ENCODE measurements around the gene CACNA1E. TPM values are rescaled to one million over a fixed set of nuclear protein-coding genes. Genes with fewer than 3 reads are reported as not detected.

Gene CACNA1E
- total RNA-seq, 1 experiment from 2014 or later, result under 0.01 TPM

DNA sequence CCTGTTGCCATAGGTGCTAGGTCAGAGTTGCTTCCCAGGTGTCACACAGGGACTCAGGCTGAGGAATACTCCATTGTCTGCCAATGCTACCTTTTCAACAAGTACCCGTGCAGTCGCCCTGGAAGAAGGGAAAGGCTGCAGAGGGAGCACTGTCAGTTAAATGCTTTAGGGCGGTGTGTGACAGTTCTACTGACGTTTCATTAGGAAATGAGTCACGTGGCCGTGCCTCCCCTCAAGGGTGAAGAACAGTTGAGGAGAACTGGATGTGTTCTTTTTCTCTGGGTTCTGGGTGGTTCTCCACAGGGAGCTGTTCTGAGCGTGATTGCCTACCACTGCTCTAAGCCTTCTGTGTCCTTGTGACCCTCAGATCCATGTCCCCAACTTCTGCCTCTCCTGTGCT lies 197.6 kb downstream of the CACNA1E start:
- DNase-seq (ENCODE audit: low read depth), result no peak

- DNase-seq (ENCODE audit: low read depth), result no peak
Observed at GRCh38 chr1:181685211-181685610, 201.9 kb downstream of the CACNA1E start.

DNA sequence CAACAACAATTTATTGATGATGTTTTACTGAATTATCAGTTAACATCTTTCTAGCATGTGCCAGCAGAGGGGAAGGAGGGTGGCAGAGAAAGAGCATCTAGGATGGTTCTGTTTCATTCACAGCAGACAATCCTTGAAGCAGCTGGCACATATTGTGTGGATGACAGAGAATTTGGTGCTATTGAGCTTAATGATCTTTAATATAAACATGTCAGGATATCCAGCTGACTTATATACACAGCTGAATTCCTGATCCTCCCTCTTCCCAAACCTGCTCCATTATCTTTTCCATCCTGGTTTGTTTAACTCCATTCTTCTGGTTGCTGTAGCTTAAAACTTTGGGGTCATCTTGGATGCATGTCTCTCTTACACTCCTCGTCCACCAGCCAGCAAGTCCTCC lies 218.6 kb downstream of the CACNA1E start:
- DNase-seq (ENCODE audit: low read depth), result no peak

- DNase-seq (ENCODE audit: low read depth), result no peak
Observed at GRCh38 chr1:181704546-181704945, 221.2 kb downstream of the CACNA1E start.

- DNase-seq (ENCODE audit: low read depth), result no peak
Observed at GRCh38 chr1:181711820-181712219, 228.5 kb downstream of the CACNA1E start.

DNA sequence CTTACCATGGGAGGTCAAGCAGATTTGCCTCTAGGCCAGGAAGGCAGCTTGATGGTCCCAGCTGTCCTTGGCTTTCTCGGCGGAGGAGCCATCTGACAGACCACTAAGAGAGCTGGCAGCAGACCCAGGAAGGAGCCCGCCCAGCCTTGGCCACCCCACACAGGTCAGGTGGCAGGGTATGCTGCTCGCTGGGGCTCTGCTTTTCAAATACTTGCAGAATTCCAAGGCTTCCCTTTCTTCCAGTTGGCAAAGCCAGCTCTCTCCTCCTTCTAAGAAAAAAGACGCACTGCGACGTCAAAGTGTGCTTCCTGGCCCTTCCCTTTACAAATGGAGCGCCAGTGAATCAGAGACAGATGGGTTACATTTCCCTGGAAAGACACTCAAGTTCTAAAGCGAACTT lies 229.4 kb downstream of the CACNA1E start:
- DNase-seq (ENCODE audit: low read depth), result no peak

DNA sequence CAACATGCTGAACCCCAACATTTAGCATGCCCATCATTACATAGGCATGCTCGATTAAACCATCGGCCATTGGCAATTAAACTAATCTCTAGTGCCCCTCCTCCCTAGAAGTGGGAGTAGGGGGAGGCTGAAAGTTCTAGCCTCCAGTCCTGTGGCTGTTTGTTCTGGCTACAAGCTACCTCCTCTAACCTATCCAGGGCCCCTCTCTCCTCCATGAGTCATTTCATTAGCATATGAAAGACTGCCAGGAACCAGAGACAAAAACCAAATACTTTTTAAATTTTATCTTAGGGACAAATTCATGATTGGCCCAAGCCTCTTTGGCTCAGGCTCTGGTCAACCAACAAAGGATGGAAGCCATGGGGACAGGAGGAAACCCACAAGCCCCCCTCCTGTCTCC lies 231.1 kb downstream of the CACNA1E start:
- no peak for DNase-seq (ENCODE audit: low read depth)

- DNase-seq (ENCODE audit: low read depth), result no peak
Observed at GRCh38 chr1:181718034-181718433, 234.7 kb downstream of the CACNA1E start.

DNA sequence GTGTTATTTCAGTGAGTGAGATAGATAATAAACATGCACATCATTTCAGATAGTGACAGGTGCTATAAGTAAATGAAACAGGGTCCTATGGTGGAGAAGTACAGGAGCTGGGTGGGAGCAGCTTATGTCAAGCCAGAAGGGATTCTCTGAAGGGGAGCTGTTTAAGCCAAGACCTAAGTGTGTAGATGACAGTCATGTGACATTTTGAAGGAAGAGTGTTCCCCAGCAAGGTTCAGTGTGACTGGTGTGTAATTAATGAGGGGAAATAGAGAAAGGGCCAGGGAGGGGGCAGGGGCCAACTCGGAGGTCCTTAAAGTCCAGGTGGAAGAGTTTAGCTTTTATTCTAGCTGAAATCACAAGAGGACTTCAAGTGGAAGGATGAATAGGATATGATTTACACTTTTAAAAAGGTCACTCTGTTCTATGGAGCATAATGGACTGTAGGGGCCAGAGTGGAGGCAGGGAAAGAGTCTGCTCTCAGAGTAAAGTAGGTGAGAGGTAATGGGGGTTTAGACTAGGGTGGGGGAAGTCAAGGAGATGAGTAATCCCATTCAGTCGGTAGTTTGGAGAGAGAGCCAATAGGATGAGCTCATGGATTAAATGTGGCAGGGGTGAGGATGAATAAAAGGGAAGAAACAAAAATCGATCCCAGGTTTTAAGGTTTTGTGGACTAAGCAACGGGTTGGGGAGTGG lies 243.1 kb downstream of the CACNA1E start:
- peak; percentile 34 for DNase-seq (ENCODE audit: low read depth)

- DNase-seq (ENCODE audit: low read depth), result no peak
Observed at GRCh38 chr1:181730606-181731005, 247.3 kb downstream of the CACNA1E start.

DNA sequence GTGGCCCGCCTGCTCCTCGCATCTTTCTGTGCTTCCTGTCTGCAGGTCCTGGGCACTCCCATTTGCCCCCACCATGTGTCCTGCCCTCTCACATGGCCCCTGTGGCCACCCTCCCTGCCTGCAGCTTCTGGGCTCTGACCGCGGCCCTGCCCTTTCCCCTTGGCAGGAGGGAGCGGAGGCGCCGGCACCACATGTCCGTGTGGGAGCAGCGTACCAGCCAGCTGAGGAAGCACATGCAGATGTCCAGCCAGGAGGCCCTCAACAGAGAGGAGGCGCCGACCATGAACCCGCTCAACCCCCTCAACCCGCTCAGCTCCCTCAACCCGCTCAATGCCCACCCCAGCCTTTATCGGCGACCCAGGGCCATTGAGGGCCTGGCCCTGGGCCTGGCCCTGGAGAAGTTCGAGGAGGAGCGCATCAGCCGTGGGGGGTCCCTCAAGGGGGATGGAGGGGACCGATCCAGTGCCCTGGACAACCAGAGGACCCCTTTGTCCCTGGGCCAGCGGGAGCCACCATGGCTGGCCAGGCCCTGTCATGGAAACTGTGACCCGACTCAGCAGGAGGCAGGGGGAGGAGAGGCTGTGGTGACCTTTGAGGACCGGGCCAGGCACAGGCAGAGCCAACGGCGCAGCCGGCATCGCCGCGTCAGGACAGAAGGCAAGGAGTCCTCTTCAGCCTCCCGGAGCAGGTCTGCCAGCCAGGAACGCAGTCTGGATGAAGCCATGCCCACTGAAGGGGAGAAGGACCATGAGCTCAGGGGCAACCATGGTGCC lies 249.1 kb downstream of the CACNA1E start:
- no peak for DNase-seq (ENCODE audit: low read depth)

GRCh38 chr1:181733486-181733885 lies 250.2 kb downstream of the CACNA1E start:
- DNase-seq (ENCODE audit: low read depth), result no peak

DNA sequence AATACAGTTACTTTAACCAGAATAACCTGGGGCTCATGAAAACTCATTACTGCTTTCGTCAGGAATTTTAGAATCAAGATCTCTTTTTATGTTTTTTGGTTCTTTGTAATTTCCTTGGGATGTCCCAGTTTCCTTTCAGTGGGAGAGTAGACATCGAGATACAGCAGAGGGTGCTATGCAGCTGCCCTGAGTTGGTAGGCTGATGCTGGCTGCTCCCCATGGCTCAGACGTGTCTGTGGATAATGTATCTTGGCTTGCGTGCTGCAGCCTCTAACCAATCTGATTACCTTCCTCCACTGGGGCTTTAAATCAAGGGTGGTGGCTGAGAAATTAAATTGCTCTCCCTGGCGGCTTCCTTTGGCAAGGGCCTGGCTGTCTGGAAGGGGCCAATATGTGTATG lies 253.7 kb downstream of the CACNA1E start:
- DNase-seq (ENCODE audit: low read depth), result no peak

DNA sequence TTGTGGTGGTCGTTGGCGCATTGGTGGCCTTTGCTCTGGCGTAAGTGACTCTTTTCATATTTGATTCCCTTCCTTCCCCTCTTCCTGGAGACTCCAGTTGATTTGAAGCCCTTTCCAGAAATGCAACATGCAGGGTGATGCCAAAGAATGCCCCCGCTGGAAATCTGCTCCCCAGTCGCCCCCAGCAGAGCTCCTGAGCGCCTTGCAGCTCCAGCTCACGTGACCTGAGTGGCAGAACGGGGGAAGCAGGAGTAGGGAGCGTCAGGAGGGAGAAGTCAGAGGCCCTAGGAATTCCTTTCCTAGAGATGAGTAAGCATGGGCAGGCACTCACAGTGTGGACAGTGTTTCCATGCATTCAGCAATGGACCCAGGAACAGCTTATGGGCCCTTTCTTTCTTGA lies 255.9 kb downstream of the CACNA1E start:
- DNase-seq (ENCODE audit: low read depth), result no peak

GRCh38 chr1:181742426-181742825 lies 259.1 kb downstream of the CACNA1E start:
- DNase-seq (ENCODE audit: low read depth), result no peak

- DNase-seq (ENCODE audit: low read depth), result peak; percentile 49
Observed at GRCh38 chr1:181743878-181744312, 260.6 kb downstream of the CACNA1E start.

DNA sequence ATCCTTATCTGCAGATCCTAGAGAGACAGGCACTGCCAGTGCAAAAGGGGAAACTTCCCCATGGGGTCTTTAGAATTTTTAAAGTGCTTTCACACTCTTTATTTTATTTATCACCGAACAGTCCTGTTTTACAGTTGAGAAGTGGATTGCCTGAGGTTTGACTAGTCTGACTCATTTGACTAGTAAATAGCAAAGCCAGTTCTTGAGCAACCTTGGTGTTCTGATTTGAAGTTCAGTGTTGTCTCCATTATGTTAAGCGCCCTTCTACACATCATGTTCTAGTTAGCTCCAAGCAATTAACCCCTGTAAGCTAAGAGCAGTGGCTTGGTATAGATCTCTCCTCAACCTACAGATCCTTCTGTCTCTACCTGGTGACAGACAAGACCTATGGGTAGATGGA lies 262.9 kb downstream of the CACNA1E start:
- no peak for DNase-seq (ENCODE audit: low read depth)

DNA sequence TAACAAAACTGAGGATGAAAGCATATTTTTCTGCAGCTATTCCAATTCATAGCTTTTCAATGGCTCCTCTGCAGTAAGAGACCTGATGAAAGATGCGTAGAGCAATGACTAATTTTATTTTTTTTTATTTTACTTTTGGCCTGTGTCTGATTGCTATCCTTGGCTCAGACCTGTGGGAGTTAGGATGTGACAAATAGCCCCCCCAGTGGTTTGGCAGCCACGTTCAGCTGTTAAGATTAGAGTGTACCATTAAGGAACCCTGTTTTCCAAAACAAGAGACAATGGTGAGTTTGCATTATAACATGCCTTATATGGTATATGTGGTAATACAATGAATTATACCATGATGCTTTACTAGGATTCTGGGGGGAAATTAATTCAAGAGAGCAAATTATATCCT lies 264.7 kb downstream of the CACNA1E start:
- no peak for DNase-seq (ENCODE audit: low read depth)

DNA sequence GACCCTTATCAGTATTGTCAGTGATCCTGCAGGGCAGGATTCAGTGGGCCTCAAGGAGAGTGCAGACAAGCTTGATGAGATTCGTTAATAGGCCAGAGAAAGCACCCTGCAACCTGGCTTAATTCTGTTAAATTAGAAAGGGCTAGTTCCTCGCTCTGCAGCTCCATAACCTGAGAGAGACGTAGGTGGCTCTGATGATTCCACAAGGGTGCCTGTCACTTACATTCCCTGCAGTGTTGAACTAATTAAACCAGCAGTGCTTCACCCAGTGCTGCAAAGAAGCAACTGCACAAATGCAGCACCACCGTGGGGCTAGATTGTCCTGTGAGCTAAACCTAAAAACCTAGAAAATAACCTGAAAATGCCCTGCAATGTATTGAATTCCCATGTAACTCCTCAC lies 270.8 kb downstream of the CACNA1E start:
- no peak for DNase-seq (ENCODE audit: low read depth)

DNA sequence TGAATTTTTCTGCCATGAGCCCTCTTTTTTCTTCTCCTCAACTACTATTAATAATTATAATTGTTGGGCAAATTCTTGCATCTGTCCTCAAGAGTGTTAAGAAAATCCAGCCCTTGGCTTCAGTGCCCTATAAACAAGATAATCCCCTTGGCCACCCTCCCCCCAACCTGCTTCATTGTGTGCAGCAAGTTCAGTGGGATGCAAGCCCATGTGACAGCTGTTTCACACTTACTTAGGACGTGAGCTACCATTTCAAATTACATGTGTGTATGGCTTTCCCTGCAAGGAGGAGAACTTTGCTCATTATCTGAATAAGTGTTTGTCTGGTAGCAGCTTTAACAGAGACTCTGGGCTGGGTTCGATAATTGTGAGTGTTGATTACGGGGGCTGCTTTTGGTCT lies 276.2 kb downstream of the CACNA1E start:
- DNase-seq (ENCODE audit: low read depth), result no peak

GRCh38 chr1:181763736-181764135 lies 280.4 kb downstream of the CACNA1E start:
- DNase-seq (ENCODE audit: low read depth), result no peak

DNA sequence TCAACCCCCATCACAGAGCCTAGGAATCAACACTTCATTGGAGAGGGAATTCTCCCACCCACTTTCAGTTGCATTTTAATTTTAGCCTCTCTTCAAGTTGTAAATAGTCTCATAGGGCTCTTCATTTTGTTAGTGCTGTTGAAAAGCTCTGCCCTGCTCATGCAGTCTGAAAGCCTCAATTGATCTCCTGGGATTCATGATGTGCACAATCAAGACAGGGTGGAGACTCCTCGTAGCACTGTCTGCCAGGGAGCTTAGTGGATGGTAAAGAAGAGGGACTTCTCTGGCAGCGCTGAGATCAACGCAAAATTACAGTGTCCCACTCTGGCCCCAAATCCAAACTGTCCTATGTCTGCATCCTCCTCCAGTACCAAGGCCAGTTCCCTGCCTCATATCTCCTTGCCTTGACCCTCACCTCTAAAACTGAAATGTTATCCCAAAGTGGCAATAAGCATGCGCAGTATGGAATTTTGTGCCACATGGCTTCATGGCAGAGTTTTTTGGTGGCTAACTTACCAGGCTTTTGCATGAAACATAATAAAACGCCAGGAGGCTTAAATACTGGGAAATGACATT lies 282.2 kb downstream of the CACNA1E start:
- no peak for DNase-seq (ENCODE audit: low read depth)

Measured in Daoy (cell line).